ENCODE measurements around the gene VSIG10. TPM values are rescaled to one million over a fixed set of nuclear protein-coding genes. Genes with fewer than 3 reads are reported as not detected.

Gene VSIG10
- total RNA-seq, 1 experiment from 2014 or later: 10.9 TPM

DNA sequence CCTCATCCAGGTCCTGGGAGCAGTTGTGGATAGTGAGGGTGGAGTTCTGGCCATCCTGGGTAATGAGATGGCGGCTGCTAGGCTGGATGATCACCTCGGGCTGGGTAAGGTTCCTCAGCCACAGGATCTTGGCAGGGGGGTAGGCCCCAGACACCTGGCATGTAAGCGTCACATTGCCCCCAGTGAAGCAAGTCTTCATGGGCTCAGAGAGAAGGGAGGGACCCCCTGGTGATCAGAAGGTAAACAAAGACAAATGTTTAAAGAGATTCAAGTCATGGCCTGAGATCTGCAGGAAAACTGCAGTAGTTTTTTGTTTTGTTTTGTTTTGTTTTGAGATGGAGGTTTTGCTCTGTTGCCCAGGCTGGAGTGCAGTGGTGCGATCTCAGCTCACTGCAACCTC lies 30.0 kb downstream of the VSIG10 start:
- BruUV-seq (replicated peaks): no TSS peak
- Mint-ChIP-seq H3K9me3 (ENCODE audit: unreplicated experiment) (no peaks in the 10 kb centered on the region), H3K4me3 (ENCODE audit: unreplicated experiment) (no peak overlapping the region), H3K4me1 (ENCODE audit: insufficient read depth, unreplicated experiment) (no peaks in the 10 kb centered on the region), H3K36me3 (ENCODE audit: insufficient read depth, unreplicated experiment) (peaks cover 6% of the 10 kb centered on the region), H3K27me3 (ENCODE audit: insufficient read depth, unreplicated experiment) (no peaks in the 10 kb centered on the region), H3K27ac (ENCODE audit: low read depth, unreplicated experiment) (no peak overlapping the region)
- ChIA-PET CTCF (no interaction called here), POLR2A (interaction anchor here (0.6 kb wide), 1 partner anchor 118 kb away, joined by 3 read pairs; no protein-coding TSS in a partner anchor)
- no peak for DNase-seq (ENCODE audit: unreplicated experiment)
- TF ChIP-seq, protein P1, sequence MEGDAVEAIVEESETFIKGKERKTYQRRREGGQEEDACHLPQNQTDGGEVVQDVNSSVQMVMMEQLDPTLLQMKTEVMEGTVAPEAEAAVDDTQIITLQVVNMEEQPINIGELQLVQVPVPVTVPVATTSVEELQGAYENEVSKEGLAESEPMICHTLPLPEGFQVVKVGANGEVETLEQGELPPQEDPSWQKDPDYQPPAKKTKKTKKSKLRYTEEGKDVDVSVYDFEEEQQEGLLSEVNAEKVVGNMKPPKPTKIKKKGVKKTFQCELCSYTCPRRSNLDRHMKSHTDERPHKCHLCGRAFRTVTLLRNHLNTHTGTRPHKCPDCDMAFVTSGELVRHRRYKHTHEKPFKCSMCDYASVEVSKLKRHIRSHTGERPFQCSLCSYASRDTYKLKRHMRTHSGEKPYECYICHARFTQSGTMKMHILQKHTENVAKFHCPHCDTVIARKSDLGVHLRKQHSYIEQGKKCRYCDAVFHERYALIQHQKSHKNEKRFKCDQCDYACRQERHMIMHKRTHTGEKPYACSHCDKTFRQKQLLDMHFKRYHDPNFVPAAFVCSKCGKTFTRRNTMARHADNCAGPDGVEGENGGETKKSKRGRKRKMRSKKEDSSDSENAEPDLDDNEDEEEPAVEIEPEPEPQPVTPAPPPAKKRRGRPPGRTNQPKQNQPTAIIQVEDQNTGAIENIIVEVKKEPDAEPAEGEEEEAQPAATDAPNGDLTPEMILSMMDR (IDR thresholded peaks at IDR 0.05; ENCODE audit: unreplicated experiment): no peak
- intact Hi-C loops (cut with micrococcal nuclease): no loop called here

DNA sequence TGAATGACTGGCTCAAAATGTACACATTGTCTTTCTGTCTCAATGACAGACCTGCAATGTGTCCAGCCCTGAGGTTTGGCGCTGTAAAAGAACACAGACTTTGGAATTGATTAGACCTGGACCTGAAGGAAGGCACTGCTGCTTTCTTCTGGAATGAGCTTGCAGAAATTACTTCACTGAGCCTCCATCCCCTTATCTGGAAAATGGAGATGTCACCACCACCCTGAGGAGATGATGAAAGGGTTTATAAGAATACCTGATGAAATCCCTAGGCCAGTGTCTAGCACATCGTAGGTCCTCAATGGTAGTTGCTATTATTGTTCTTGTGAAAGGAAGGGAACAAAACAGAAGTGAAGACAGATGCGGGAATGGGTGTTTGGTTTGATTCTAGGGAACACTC lies 33.2 kb downstream of the VSIG10 start:
- Mint-ChIP-seq H3K27ac (ENCODE audit: low read depth, unreplicated experiment) (no peak overlapping the region), H3K9me3 (ENCODE audit: unreplicated experiment) (no peaks in the 10 kb centered on the region), H3K36me3 (ENCODE audit: insufficient read depth, unreplicated experiment) (peaks cover 6% of the 10 kb centered on the region), H3K4me3 (ENCODE audit: unreplicated experiment) (no peak overlapping the region), H3K4me1 (ENCODE audit: insufficient read depth, unreplicated experiment) (no peaks in the 10 kb centered on the region), H3K27me3 (ENCODE audit: insufficient read depth, unreplicated experiment) (no peaks in the 10 kb centered on the region)
- BruUV-seq (replicated peaks): no TSS peak
- ChIA-PET POLR2A (no interaction called here), CTCF (interaction anchor here (0.6 to 0.7 kb wide), 2 partner anchors 16 to 22 kb away, joined by 4 to 5 read pairs; no protein-coding TSS in a partner anchor)
- intact Hi-C loops (cut with micrococcal nuclease): no loop called here
- TF ChIP-seq, protein P1 (IDR thresholded peaks at IDR 0.05; ENCODE audit: unreplicated experiment): no peak
- DNase-seq (ENCODE audit: unreplicated experiment): no peak

DNA sequence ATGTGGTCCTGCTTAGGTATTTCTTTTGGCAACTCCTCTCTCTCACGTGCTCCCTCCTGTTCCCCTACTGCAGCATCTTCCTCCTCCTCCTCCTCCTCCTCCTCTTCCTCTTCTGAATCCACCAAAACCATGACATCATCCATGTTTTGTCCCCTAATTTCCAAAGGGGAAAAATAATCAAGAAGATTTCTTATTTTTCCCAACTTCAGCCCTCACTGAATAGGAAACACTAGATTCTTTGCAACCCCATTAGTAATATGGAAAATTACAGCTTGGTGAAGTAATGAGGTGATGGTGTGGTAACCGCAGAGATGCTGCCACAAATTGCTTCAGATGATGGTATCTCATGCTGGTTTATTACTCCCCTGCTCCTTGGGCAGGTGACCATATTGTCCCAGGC lies 35.4 kb downstream of the VSIG10 start:
- Mint-ChIP-seq H3K4me3 (ENCODE audit: unreplicated experiment) (no peak overlapping the region), H3K36me3 (ENCODE audit: insufficient read depth, unreplicated experiment) (no peaks in the 10 kb centered on the region), H3K4me1 (ENCODE audit: insufficient read depth, unreplicated experiment) (no peaks in the 10 kb centered on the region), H3K27me3 (ENCODE audit: insufficient read depth, unreplicated experiment) (no peaks in the 10 kb centered on the region), H3K9me3 (ENCODE audit: unreplicated experiment) (no peaks in the 10 kb centered on the region), H3K27ac (ENCODE audit: low read depth, unreplicated experiment) (no peak overlapping the region)
- no TSS peak for BruUV-seq (replicated peaks)
- no peak for DNase-seq (ENCODE audit: unreplicated experiment)
- TF ChIP-seq, protein P1 (IDR thresholded peaks at IDR 0.05; ENCODE audit: unreplicated experiment): no peak
- intact Hi-C loops (cut with micrococcal nuclease): no loop called here
- POLR2A ChIA-PET: no interaction called here
- CTCF ChIA-PET: no interaction called here

DNA sequence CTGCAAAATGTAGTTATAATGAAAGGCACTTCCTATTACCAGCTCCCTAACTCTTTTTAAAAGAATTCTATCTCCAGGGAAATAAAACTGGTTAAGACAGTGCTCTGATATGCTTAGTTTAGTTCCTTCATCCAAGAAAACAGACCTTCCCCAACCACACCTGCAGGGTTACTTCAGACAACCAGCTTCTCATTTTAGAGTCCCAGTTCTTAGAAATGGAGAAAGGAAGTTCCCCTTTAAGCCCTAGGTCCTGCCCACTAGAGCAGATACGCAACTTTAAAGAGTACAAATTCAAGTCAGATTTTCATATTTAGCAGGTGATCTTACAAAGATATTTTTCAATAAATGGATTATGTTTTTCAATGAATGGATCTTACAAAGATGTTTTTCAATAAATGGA lies 38.4 kb downstream of the VSIG10 start:
- Mint-ChIP-seq H3K9me3 (ENCODE audit: unreplicated experiment) (no peaks in the 10 kb centered on the region), H3K4me3 (ENCODE audit: unreplicated experiment) (no peak overlapping the region), H3K36me3 (ENCODE audit: insufficient read depth, unreplicated experiment) (peaks cover 7% of the 10 kb centered on the region), H3K27me3 (ENCODE audit: insufficient read depth, unreplicated experiment) (no peaks in the 10 kb centered on the region), H3K27ac (ENCODE audit: low read depth, unreplicated experiment) (no peak overlapping the region), H3K4me1 (ENCODE audit: insufficient read depth, unreplicated experiment) (peaks cover 10% of the 10 kb centered on the region)
- no TSS peak for BruUV-seq (replicated peaks)
- TF ChIP-seq, protein P1 (IDR thresholded peaks at IDR 0.05; ENCODE audit: unreplicated experiment): no peak
- ChIA-PET POLR2A (interaction anchor here (0.8 to 6.6 kb wide), 5 partner anchors 9 to 71 kb away, joined by 3 to 49 read pairs (median 3); partner anchors contain the start of genes PEBP1, RFC5 and VSIG10), CTCF (interaction anchor here (0.6 to 4.3 kb wide), 8 partner anchors 48 to 853 kb away, joined by 3 to 11 read pairs (median 4); no protein-coding TSS in a partner anchor)
- no peak for DNase-seq (ENCODE audit: unreplicated experiment)
- intact Hi-C loops (cut with micrococcal nuclease): no loop called here
